NT2/D1 (cell line): Measurements from ENCODE around the gene NOD1.

Experiments used
- DNase-seq: peaks from one replicate; pipeline ENCODE4 v3.0.0-alpha.2; 2011; ENCODE audit warnings: low read depth, low spot score
- H3K27me3 ChIP-seq: 2 replicates; pipeline ENCODE4 v1.6.0; 2011; ENCODE audit warnings: mild to moderate bottlenecking; ENCODE audit not compliant: insufficient read length, insufficient read depth
- H3K36me3 ChIP-seq: 2 replicates; pipeline ENCODE4 v1.6.1; 2011; ENCODE audit warnings: mild to moderate bottlenecking, low read length, mixed read lengths; ENCODE audit not compliant: insufficient read depth, insufficient read length
- H3K4me1 ChIP-seq: 2 replicates; pipeline ENCODE4 v1.5.1; 2011; ENCODE audit not compliant: insufficient read depth, insufficient read length
- H3K4me3 ChIP-seq: 2 replicates; pipeline ENCODE4 v1.5.1; 2011; ENCODE audit warnings: low read depth; ENCODE audit not compliant: insufficient read length
- H3K9ac ChIP-seq: 2 replicates; pipeline ENCODE4 v1.6.0; 2011; ENCODE audit warnings: low read depth; ENCODE audit not compliant: insufficient read length
- H3K9me3 ChIP-seq: 2 replicates; pipeline ENCODE4 v1.5.1; 2011; ENCODE audit warnings: mild to moderate bottlenecking, low read length; ENCODE audit not compliant: insufficient read depth
- SUZ12 ChIP-seq: IDR thresholded peaks from 2 replicates; pipeline ENCODE4 v1.6.1; 2011; ENCODE audit not compliant: insufficient read length, insufficient read depth; ENCODE audit errors: extremely low read depth
- YY1 ChIP-seq: IDR thresholded peaks from 2 replicates; pipeline ENCODE4 v1.6.1; 2011; ENCODE audit not compliant: insufficient read length, insufficient read depth
- ZNF274 ChIP-seq: IDR thresholded peaks from 2 replicates; pipeline ENCODE4 v1.6.1; 2011; ENCODE audit warnings: mild to moderate bottlenecking, low read depth, low read length

NOD1 gene

GRCh38 chr7:30462179-30462578 lies 16.4 kb downstream of the NOD1 start:
- TF ChIP-seq YY1 (no peak), SUZ12 (no peak), ZNF274 (no peak)
- H3K9ac ChIP-seq = no peak overlapping the region
- no peak for DNase-seq
- peaks cover 5% of the 10 kb centered on the region for H3K4me1 ChIP-seq
- H3K36me3 ChIP-seq = peaks cover 30% of the 10 kb centered on the region
- H3K27me3 ChIP-seq = no peaks in the 10 kb centered on the region
- H3K9me3 ChIP-seq = no peaks in the 10 kb centered on the region
- H3K4me3 ChIP-seq = no peak overlapping the region

- no peaks in the 10 kb centered on the region for H3K9me3 ChIP-seq
- H3K4me3 ChIP-seq = no peak overlapping the region
- peaks cover 48% of the 10 kb centered on the region for H3K36me3 ChIP-seq
- DNase-seq = no peak
- no peaks in the 10 kb centered on the region for H3K27me3 ChIP-seq
- peaks cover 5% of the 10 kb centered on the region for H3K4me1 ChIP-seq
- no peak overlapping the region for H3K9ac ChIP-seq
- no peak for TF ChIP-seq ZNF274
- no peak for TF ChIP-seq SUZ12
- TF ChIP-seq YY1 = no peak
These were observed 18.3 kb downstream of the NOD1 start for GRCh38 chr7:30460246-30460633.

GRCh38 chr7:30459591-30460245 lies 18.9 kb downstream of the NOD1 start:
- no peak overlapping the region for H3K4me3 ChIP-seq
- TF ChIP-seq YY1 = no peak
- no peak for TF ChIP-seq ZNF274
- TF ChIP-seq SUZ12 = no peak

GRCh38 chr7:30458311-30458710 lies 20.3 kb downstream of the NOD1 start:
- Histone ChIP-seq H3K9ac (no peak overlapping the region), H3K4me1 (peaks cover 5% of the 10 kb centered on the region), H3K9me3 (no peaks in the 10 kb centered on the region; the same call in 1 of the 2 replicates), H3K36me3 (peaks cover 57% of the 10 kb centered on the region), H3K27me3 (no peaks in the 10 kb centered on the region), H3K4me3 (no peak overlapping the region)
- TF ChIP-seq ZNF274 = no peak
- no peak for TF ChIP-seq YY1
- TF ChIP-seq SUZ12 = no peak
- DNase-seq = no peak

More at GRCh38 chr7:30459591-30460245, 18.9 kb downstream of the NOD1 start:
- peaks cover 5% of the 10 kb centered on the region for H3K4me1 ChIP-seq
- H3K36me3 ChIP-seq = peaks cover 51% of the 10 kb centered on the region
- H3K9me3 ChIP-seq = no peaks in the 10 kb centered on the region; the same call in 1 of the 2 replicates
- H3K27me3 ChIP-seq = no peaks in the 10 kb centered on the region
- no peak for DNase-seq
- H3K9ac ChIP-seq = no peak overlapping the region

- no peak for DNase-seq
- H3K9ac ChIP-seq = no peak overlapping the region
- H3K27me3 ChIP-seq = no peaks in the 10 kb centered on the region
- H3K4me3 ChIP-seq = no peak overlapping the region
- no peaks in the 10 kb centered on the region; the same call in 1 of the 2 replicates for H3K9me3 ChIP-seq
- peaks cover 20% of the 10 kb centered on the region for H3K4me1 ChIP-seq
- H3K36me3 ChIP-seq = peaks cover 83% of the 10 kb centered on the region
- TF ChIP-seq ZNF274 (no peak), SUZ12 (no peak), YY1 (no peak)
These were observed 24.7 kb downstream of the NOD1 start for GRCh38 chr7:30453921-30454320.

- Histone ChIP-seq H3K9ac (no peak overlapping the region), H3K4me3 (no peak overlapping the region), H3K9me3 (no peaks in the 10 kb centered on the region; the same call in 1 of the 2 replicates), H3K4me1 (peaks cover 20% of the 10 kb centered on the region), H3K27me3 (no peaks in the 10 kb centered on the region), H3K36me3 (peaks cover 92% of the 10 kb centered on the region)
- no peak for DNase-seq
- no peak for TF ChIP-seq ZNF274
- no peak for TF ChIP-seq YY1
- no peak for TF ChIP-seq SUZ12
These were observed 25.6 kb downstream of the NOD1 start for GRCh38 chr7:30453016-30453415.

- no peak overlapping the region for H3K9ac ChIP-seq
- DNase-seq = no peak
These were observed 26.2 kb downstream of the NOD1 start for GRCh38 chr7:30452280-30452930.

More at GRCh38 chr7:30452280-30452930, 26.2 kb downstream of the NOD1 start:
- no peak for TF ChIP-seq ZNF274
- no peak for TF ChIP-seq YY1
- TF ChIP-seq SUZ12 = no peak
- Histone ChIP-seq H3K27me3 (no peaks in the 10 kb centered on the region), H3K36me3 (peaks cover 93% of the 10 kb centered on the region), H3K9me3 (no peaks in the 10 kb centered on the region; the same call in 1 of the 2 replicates), H3K4me3 (no peak overlapping the region), H3K4me1 (peaks cover 20% of the 10 kb centered on the region)
